Activated T-cell treated with anti-CD3 and anti-CD28 coated beads, Interleukin-2, amount 50 U/mL, for 1 hour (primary cell): Measurements from ENCODE around the gene FAM193A.
A peak's percentile ranks its signal among the peaks of the same experiment; 100 is the strongest.
"Not testable (repeated sequence)": the region's sequence is repeated elsewhere in the genome, so short reads cannot be mapped to it uniquely, and the experiment has no call there.

Source experiments
- DNase-seq: peaks from one replicate; pipeline ENCODE4 v3.0.0-alpha.2; 2020

FAM193A gene

DNA sequence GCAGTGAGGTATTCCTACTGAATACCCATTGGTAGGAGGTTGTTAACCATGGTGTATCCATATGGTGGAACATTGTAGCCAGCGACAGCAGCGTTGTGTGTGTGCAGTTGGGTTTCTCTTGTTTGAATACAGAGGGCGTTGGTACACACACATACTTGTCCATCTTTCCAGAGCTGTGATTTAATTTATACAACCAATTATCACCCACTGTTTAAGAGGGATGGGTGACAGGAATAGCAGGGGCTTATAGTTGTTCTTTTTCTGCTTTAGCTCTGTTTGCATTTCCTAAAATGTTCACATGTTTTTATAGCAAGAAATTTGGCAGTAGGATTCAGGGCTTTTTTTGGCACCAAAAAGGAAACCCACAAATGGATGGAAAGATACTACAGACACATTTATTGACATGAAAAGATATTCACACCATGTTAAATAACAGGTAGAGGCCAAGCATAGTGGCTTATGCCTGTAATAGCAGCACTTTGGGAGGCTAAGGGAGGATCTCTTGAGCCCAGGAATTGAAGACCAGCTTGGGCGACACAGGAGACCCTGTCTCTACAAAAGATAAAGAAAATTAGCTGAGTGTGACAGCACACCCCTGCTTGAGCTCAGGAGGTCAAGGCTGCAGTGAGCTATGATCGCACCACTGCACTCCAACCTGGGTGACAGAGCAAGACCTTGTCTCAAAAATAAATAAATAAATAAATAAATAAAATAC, 159.1 kb downstream of the FAM193A start:
- no peak for DNase-seq

DNA sequence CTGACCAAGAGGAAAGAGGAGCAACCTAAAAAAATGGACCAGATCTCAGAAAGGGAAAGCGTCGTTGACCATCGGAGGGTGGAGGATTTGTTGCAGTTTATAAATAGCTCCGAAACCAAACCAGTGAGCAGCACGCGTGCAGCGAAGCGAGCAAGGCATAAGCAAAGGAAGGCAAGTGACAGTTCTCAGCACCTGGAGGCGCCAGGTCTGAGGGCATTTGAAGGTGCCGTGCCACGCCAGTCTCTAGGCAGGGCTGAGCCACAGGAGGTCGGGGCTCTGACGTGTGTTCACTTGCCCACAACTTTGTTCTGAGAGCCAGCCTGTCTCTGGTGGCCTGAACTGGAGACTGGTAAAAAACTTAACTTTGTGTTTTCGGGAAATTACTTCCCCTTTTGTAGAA, 160.0 kb downstream of the FAM193A start:
- DNase-seq, result no peak

GRCh38 chr4:2697995-2698414, 161.6 kb downstream of the FAM193A start:
- no peak for DNase-seq

GRCh38 chr4:2698504-2698903, 162.1 kb downstream of the FAM193A start:
- no peak for DNase-seq

GRCh38 chr4:2698951-2699505, 162.6 kb downstream of the FAM193A start:
- no peak for DNase-seq

- DNase-seq, result no peak
These were observed 163.1 kb downstream of the FAM193A start for GRCh38 chr4:2699534-2699933.

- no peak for DNase-seq
These were observed 163.6 kb downstream of the FAM193A start for GRCh38 chr4:2700031-2700430.

- no peak for DNase-seq
These were observed 165.9 kb downstream of the FAM193A start for GRCh38 chr4:2702361-2702760.

- no peak for DNase-seq
These were observed 166.3 kb downstream of the FAM193A start for GRCh38 chr4:2702770-2703169.

- no peak for DNase-seq
These were observed 175.9 kb downstream of the FAM193A start for GRCh38 chr4:2712261-2712842.

DNA sequence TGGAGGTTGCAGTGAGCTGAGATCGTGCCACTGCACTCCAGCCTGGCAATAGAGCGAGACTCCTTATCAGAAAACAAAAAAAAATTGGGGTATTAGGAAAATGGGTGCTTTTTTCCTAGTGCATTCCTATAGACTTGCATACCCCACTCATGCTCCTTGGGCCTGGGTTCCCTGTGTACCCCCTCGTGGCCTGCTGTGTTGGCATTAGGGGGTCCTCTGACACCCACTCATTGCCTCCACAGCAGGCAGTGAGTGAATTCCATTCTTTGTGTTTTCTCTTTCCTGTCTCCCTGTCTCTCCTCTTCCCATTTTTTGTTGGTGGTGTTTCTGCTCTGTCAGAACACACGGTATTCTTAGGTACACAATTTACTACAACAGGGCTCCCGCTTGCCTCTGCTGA, 176.9 kb downstream of the FAM193A start:
- DNase-seq, result no peak

- DNase-seq, result peak; percentile 29
These were observed 177.8 kb downstream of the FAM193A start for GRCh38 chr4:2714061-2714770.

- DNase-seq, result no peak
These were observed 178.5 kb downstream of the FAM193A start for GRCh38 chr4:2714918-2715317.

- DNase-seq, result no peak
These were observed 179.0 kb downstream of the FAM193A start for GRCh38 chr4:2715426-2715825.

- no peak for DNase-seq
These were observed 179.8 kb downstream of the FAM193A start for GRCh38 chr4:2716236-2716635.

- DNase-seq, result no peak
These were observed 185.1 kb downstream of the FAM193A start for GRCh38 chr4:2721586-2721985.

GRCh38 chr4:2722033-2722432, 185.6 kb downstream of the FAM193A start:
- DNase-seq, result no peak

- no peak for DNase-seq
These were observed 187.3 kb downstream of the FAM193A start for GRCh38 chr4:2723751-2724150.

DNA sequence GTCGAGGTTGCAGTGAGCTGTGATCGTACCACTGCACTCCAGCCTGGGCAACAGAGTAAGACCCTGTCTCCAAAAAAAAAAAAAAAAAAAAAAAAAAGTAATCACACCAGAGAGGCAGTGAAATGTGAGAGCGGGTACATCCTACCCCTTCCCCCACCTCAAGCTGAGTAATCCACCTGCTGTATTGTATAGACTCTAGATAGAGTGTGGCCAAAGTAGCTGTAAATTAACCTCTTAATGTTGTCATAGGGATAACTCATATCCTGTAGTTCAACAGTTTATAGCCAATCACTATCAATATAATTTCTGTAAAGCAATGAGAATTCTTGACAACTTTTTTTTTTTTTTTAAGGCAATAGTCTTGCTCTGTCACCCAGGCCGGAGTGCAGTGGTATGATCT, 188.9 kb downstream of the FAM193A start:
- no peak for DNase-seq

- DNase-seq, result not testable (repeated sequence)
These were observed 190.4 kb downstream of the FAM193A start for GRCh38 chr4:2726881-2727280.

- DNase-seq, result no peak
These were observed 191.8 kb downstream of the FAM193A start for GRCh38 chr4:2728221-2728620.

- no peak for DNase-seq
These were observed 192.5 kb downstream of the FAM193A start for GRCh38 chr4:2728806-2729532.

- no peak for DNase-seq
These were observed 193.1 kb downstream of the FAM193A start for GRCh38 chr4:2729533-2729875.
